PFSK-1 (cell line): ENCODE measurements around the gene MAPK8.

Experiments used
- FOXP2 ChIP-seq: optimal IDR thresholded peaks from 2 replicates; pipeline ENCODE3; 2011; ENCODE audit warnings: borderline replicate concordance, control low read depth, inconsistent platforms; ENCODE audit not compliant: insufficient read depth; ENCODE audit errors: extremely low read length, extremely low read depth
- POLR2AphosphoS5 ChIP-seq: IDR thresholded peaks from 2 replicates; pipeline ENCODE4 v1.6.1; 2012; ENCODE audit warnings: low read depth, mild to moderate bottlenecking, control low read depth, low read length, moderate library complexity
- REST ChIP-seq, 2 experiments: IDR thresholded peaks; 2 replicates each; pipeline versions ENCODE4 v1.6.1 to v1.8.0; 2011 to 2012; ENCODE audit warnings: low read depth in 2 of 2, low read length in 2 of 2, control low read depth in 1 of 2, inconsistent platforms in 1 of 2, mild to moderate bottlenecking in 1 of 2, moderate library complexity in 1 of 2; ENCODE audit not compliant: insufficient read depth in 1 of 2
- SIN3A ChIP-seq: IDR thresholded peaks from 2 replicates; pipeline ENCODE4 v1.6.1; 2012; ENCODE audit warnings: mild to moderate bottlenecking, low read length, moderate library complexity, borderline replicate concordance; ENCODE audit not compliant: insufficient read depth
- TAF1 ChIP-seq: IDR thresholded peaks from 2 replicates; pipeline ENCODE4 v1.6.1; 2012; ENCODE audit warnings: low read length, control low read depth, borderline replicate concordance; ENCODE audit not compliant: insufficient read depth

Gene MAPK8

GRCh38 chr10:48466611-48467240 is 160.2 kb downstream of the MAPK8 start:
- TF ChIP-seq POLR2AphosphoS5 (no peak), SIN3A (no peak), REST (IDR thresholded peaks at IDR 0.05; ENCODE audit: insufficient read depth in 1 of 2, low read depth in 2 of 2, low read length in 2 of 2) (no peak), FOXP2 (no peak), TAF1 (no peak)

GRCh38 chr10:48467669-48468068 is 161.2 kb downstream of the MAPK8 start:
- TF ChIP-seq FOXP2 (no peak), TAF1 (no peak), SIN3A (no peak), POLR2AphosphoS5 (no peak), REST (IDR thresholded peaks at IDR 0.05; ENCODE audit: insufficient read depth in 1 of 2, low read depth in 2 of 2, low read length in 2 of 2) (no peak)

DNA sequence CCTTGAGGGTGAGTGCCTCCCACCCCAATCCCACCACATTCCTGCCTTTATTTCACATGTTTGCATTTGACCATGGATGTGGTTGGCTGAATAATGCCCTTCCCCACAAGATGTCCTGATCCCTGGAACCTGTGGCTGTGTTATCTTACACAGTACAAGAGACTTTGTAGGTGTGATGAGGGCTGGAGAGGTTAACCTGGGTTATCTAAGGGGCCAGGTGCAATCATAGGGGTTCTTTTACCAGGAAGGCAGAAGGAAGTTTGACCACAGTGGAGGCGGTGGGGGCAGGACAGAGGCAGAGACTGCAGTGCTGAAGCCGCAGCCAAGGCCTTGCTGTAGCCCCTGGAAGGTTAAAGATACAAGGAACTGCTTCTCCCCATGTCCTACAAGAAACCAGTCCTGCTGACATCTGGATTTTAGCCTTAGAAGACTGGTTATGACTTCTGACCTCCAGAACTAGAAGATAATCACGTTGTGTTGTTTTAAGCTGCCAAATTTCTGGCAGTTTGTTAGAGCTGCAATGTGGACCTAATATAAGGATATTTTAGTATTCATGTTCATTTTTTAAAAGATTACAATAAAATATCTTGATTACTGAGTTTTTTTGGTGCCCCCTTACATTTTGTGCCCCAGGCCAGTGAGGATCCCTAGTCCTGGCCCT is 161.8 kb downstream of the MAPK8 start:
- TF ChIP-seq TAF1, result no peak
- no peak for TF ChIP-seq POLR2AphosphoS5
- no peak for TF ChIP-seq FOXP2
- TF ChIP-seq SIN3A, result no peak
- TF ChIP-seq REST (IDR thresholded peaks at IDR 0.05; ENCODE audit: insufficient read depth in 1 of 2, low read depth in 2 of 2, low read length in 2 of 2), result no peak

GRCh38 chr10:48468866-48469511 is 162.5 kb downstream of the MAPK8 start:
- TF ChIP-seq TAF1 (no peak), POLR2AphosphoS5 (no peak), REST (IDR thresholded peaks at IDR 0.05; ENCODE audit: insufficient read depth in 1 of 2, low read depth in 2 of 2, low read length in 2 of 2) (no peak), FOXP2 (no peak), SIN3A (no peak)
